NCI-H146 (cell line): ENCODE results near the gene NEK9.
"Not testable (repeated sequence)": the region's sequence is repeated elsewhere in the genome, so short reads cannot be mapped to it uniquely, and the experiment has no call there.

Source experiments
- DNase-seq: peaks from one replicate; lab custom pipeline; 2025; lab: John Stamatoyannopoulos, UW

The NEK9 gene

GRCh38 chr14:75107186-75107585, 19.7 kb downstream of the NEK9 start:
- no peak for DNase-seq

GRCh38 chr14:75101491-75101890, 25.4 kb downstream of the NEK9 start:
- DNase-seq: peak; percentile 64

GRCh38 chr14:75098682-75099081, 28.2 kb downstream of the NEK9 start:
- no peak for DNase-seq

- DNase-seq: no peak
Observed at GRCh38 chr14:75098212-75098611, 28.6 kb downstream of the NEK9 start.

- peak; percentile 30 for DNase-seq
Observed at GRCh38 chr14:75096959-75097358, 29.9 kb downstream of the NEK9 start.

- DNase-seq: no peak
Observed at GRCh38 chr14:75095690-75096089, 31.2 kb downstream of the NEK9 start.

GRCh38 chr14:75094896-75095295, 32.0 kb downstream of the NEK9 start:
- no peak for DNase-seq

GRCh38 chr14:75092698-75093097, 34.1 kb downstream of the NEK9 start:
- peak; percentile 22 for DNase-seq

- DNase-seq: no peak
Observed at GRCh38 chr14:75091251-75091650, 35.6 kb downstream of the NEK9 start.

- no peak for DNase-seq
Observed at GRCh38 chr14:75090353-75090752, 36.5 kb downstream of the NEK9 start.

- DNase-seq: peak; percentile 38
Observed at GRCh38 chr14:75088566-75089373, 38.1 kb downstream of the NEK9 start.

- no peak for DNase-seq
Observed at GRCh38 chr14:75088153-75088552, 38.7 kb downstream of the NEK9 start.

GRCh38 chr14:75084513-75084912, 42.3 kb downstream of the NEK9 start:
- DNase-seq: no peak

GRCh38 chr14:75083271-75083670, 43.6 kb downstream of the NEK9 start:
- DNase-seq: no peak

- DNase-seq: no peak
Observed at GRCh38 chr14:75081660-75082229, 45.1 kb downstream of the NEK9 start.

GRCh38 chr14:75079521-75079920, 47.3 kb downstream of the NEK9 start:
- DNase-seq: no peak

GRCh38 chr14:75077794-75078193, 49.1 kb downstream of the NEK9 start:
- no peak for DNase-seq

GRCh38 chr14:75070383-75070782, 56.5 kb downstream of the NEK9 start:
- no peak for DNase-seq

- DNase-seq: peak; percentile 70
Observed at GRCh38 chr14:75069811-75070145, 57.1 kb downstream of the NEK9 start.

GRCh38 chr14:75069121-75069810, 57.6 kb downstream of the NEK9 start, which contains the start of gene ZC2HC1C:
TSS of gene ZC2HC1C (plus strand) at chr14:75069641. CDS start at chr14:75070574, 933 bp downstream.
- peak; percentile 85 for DNase-seq

GRCh38 chr14:75068294-75069120, 58.3 kb downstream of the NEK9 start:
- DNase-seq: no peak

GRCh38 chr14:75067765-75068164, 59.1 kb downstream of the NEK9 start:
- not testable (repeated sequence) for DNase-seq
